Calu3 (cell line): ENCODE results near the gene CHAF1A. TPM values are rescaled to one million over a fixed set of nuclear protein-coding genes. Genes with fewer than 3 reads are reported as not detected.

Experiments
- BruUV-seq: library from RNA; stranded (reverse); fragments of 400-500 nt; replicated peaks from 2 replicates; lab custom pipeline; 2021; lab: Mats Ljungman, UMichigan
- CTCF ChIA-PET: fragments of 300-600 bp; sonication (Branson Sonifier 250); formaldehyde crosslinking; loops from one replicate; lab custom pipeline; 2022; ENCODE audit warnings: antibody characterized with exemption; lab: Charles Lee
- DNase-seq: peaks from one replicate; pipeline ENCODE4 v3.0.0; 2022
- H3K27ac Mint-ChIP-seq: one replicate; pipeline ENCODE4 v1.8.0; 2022; ENCODE audit warnings: mixed read lengths; ENCODE audit not compliant: unreplicated experiment
- H3K27me3 Mint-ChIP-seq: one replicate; pipeline ENCODE4 v1.8.0; 2022; ENCODE audit warnings: mixed read lengths; ENCODE audit not compliant: unreplicated experiment
- H3K36me3 Mint-ChIP-seq: one replicate; pipeline ENCODE4 v1.8.0; 2022; ENCODE audit warnings: mild to moderate bottlenecking, moderate library complexity, mixed read lengths; ENCODE audit not compliant: insufficient read depth, unreplicated experiment
- H3K4me1 Mint-ChIP-seq: one replicate; pipeline ENCODE4 v1.8.0; 2022; ENCODE audit warnings: mild to moderate bottlenecking, low read depth, mixed read lengths; ENCODE audit not compliant: unreplicated experiment
- H3K4me3 Mint-ChIP-seq: one replicate; pipeline ENCODE4 v1.8.0; 2022; ENCODE audit warnings: mild to moderate bottlenecking, low read depth, moderate library complexity, mixed read lengths; ENCODE audit not compliant: unreplicated experiment
- H3K9me3 Mint-ChIP-seq: one replicate; pipeline ENCODE4 v1.8.0; 2022; ENCODE audit warnings: low read depth, mixed read lengths; ENCODE audit not compliant: unreplicated experiment
- intact Hi-C: fragments of 100-400 bp; cut with micrococcal nuclease; formaldehyde crosslinking; loops from one replicate; pipeline ENCODE4 v1.10.0; 2022; ENCODE audit not compliant: unreplicated experiment
- total RNA-seq: library from RNA; stranded (reverse); gene quantifications from 2 replicates; pipeline ENCODE4 v1.2.3, GENCODE V29; 2022
- TF ChIP-seq, protein P1 (sequence below): fragments of 200-600 bp; IDR thresholded peaks from one replicate; pipeline ENCODE4 v1.8.0; 2022; ENCODE audit warnings: antibody characterized with exemption; ENCODE audit not compliant: unreplicated experiment

CHAF1A gene
- total RNA-seq, 1 experiment from 2014 or later: 43.3 TPM

DNA sequence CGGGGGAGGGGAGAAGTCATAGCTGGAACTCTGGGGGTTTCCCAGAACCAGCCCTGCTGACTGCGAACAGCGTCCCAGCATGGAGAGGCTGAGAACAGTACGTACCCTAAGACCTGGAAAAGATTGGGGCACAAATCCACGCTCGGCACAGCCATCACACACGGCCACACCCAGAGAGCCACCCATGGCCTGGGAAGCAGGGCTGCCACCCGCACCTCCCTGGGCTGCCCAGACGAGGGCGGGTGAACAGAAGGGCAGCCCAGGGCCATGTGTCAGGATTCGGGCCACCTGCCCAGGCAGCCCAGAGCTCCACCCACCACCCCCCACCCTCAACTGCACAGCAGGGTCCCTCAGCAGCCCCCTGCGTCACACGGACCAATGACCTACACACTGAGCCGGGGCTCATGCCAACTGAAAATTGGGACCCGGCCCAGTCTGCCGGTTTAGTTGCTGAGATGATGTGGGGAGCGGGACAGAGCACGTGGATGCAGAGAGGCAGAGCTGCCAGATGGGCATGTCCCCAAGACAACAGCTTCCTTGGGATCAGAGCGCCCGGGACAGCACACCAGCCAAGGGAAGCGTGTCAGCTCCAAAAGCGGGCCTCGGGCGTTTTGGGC lies 46.7 kb downstream of the CHAF1A start:
- Mint-ChIP-seq H3K27me3 (no peaks in the 10 kb centered on the region), H3K9me3 (no peaks in the 10 kb centered on the region), H3K27ac (no peak overlapping the region), H3K4me1 (no peaks in the 10 kb centered on the region), H3K4me3 (no peak overlapping the region), H3K36me3 (peaks cover 30% of the 10 kb centered on the region)
- intact Hi-C loops: no loop called here
- DNase-seq: no peak
- CTCF ChIA-PET: no interaction called here
- BruUV-seq: no TSS peak
- TF ChIP-seq, protein P1, sequence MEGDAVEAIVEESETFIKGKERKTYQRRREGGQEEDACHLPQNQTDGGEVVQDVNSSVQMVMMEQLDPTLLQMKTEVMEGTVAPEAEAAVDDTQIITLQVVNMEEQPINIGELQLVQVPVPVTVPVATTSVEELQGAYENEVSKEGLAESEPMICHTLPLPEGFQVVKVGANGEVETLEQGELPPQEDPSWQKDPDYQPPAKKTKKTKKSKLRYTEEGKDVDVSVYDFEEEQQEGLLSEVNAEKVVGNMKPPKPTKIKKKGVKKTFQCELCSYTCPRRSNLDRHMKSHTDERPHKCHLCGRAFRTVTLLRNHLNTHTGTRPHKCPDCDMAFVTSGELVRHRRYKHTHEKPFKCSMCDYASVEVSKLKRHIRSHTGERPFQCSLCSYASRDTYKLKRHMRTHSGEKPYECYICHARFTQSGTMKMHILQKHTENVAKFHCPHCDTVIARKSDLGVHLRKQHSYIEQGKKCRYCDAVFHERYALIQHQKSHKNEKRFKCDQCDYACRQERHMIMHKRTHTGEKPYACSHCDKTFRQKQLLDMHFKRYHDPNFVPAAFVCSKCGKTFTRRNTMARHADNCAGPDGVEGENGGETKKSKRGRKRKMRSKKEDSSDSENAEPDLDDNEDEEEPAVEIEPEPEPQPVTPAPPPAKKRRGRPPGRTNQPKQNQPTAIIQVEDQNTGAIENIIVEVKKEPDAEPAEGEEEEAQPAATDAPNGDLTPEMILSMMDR: no peak

DNA sequence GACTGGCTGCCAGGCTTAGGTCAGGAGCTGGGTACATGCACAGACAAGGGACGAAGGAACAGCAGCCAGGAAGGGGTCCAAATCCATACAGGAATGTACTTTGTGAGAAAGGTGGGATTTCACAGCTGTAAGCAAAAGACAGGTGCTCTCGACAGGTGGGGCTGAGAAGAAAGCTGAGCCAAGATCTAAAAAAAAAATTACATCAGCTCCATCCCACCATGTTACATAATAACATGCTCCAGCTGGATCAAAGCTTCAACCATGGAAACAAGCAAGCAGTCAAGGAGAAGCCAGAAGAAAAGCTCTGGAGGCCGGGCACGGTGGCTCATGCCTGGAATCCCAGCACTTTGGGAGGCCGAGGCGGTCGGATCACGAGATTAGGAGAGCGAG lies 47.2 kb downstream of the CHAF1A start:
- H3K27ac Mint-ChIP-seq: no peak overlapping the region
- H3K36me3 Mint-ChIP-seq: peaks cover 25% of the 10 kb centered on the region
- no peaks in the 10 kb centered on the region for H3K4me1 Mint-ChIP-seq
- no peaks in the 10 kb centered on the region for H3K27me3 Mint-ChIP-seq
- no peak for DNase-seq
- TF ChIP-seq, protein P1: no peak
- CTCF ChIA-PET: no interaction called here
- H3K4me3 Mint-ChIP-seq: no peak overlapping the region
- H3K9me3 Mint-ChIP-seq: no peaks in the 10 kb centered on the region
- BruUV-seq: no TSS peak
- intact Hi-C loops: no loop called here

DNA sequence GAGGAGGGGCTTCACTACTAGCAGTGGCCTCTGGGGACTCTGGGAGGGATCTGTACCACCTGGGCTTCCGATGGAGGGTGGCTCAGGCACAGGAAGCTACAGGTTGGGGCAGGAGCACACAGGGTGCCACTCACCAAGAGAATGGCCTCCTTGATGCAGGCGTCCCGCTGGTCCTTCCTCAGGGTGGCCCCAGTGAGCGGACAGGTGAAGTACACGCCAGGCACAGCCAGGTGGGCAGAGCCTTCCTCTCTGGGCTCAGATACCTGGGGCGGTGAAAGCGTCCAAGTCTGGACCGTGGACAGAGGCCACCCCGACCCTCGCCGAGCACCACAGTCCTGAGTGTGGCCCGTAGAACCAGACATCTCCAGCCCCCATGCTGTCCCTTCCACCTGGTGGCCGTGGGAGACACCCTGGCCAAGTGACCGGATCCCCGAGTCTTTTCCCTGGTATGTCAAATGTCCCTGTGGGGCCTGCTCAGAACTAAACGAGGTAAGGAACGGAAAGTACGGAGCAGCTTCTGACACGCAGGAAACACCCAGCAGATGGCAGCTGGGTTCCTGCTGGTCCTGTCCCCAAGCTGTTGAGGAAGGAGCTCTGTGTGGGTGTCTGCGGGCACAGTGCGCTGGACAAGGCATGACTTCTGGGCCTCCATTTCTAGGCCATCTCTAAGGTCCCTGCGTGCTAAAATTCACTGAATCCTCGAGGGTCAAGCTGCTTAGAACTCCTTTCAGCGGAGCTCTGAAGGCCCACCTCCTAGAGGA lies 50.0 kb downstream of the CHAF1A start:
- Mint-ChIP-seq H3K36me3 (peaks cover 31% of the 10 kb centered on the region), H3K27me3 (no peaks in the 10 kb centered on the region)
- intact Hi-C loops: no loop called here

DNA sequence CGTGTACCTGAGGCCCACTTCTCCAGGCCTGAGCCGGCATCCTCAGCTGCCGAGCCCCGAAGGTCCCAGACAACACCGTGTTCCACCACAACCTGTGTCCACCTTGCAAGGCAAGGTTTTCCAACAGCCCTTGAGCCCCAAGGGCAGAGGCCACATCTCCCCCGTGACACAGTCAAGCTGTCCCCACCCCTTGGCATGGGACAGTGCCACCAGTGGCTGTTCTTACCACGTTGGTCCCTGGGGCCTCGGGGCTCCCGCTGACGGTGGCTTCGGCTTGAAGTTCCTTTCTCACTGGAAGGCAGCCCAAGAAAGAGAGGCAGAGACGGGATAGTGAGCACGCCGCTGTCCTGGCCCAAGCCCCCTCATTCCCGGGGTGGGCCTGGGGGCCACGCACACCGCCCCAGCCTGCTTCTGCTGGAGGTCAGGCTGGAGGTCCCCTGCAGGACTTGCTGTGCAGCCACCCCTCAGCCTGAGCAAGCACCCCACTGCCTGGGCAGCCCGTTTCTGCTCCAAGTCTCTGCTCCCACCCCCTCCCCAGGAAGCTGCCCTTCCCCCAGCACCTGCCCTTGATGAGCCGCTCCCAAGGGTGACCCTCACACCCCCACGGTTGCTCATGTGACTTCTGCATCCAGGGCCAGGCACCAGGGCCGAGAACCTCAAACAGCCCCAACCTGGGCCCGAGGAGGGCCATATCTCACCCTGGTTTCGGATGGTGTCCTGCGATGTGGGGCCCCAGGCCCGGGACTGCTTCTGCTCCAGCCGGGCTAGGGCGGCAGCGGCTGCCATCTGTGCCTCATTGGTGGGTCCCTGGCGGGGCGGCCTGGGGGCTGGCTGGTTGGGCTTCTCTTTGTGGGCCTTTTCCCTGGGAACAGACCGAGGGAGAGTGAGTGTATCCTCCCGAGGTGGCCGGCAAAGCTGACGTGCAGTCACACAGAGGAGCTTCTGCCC lies 51.1 kb downstream of the CHAF1A start:
- no peaks in the 10 kb centered on the region for H3K27me3 Mint-ChIP-seq
- H3K4me3 Mint-ChIP-seq: no peak overlapping the region
- intact Hi-C loops: no loop called here
- DNase-seq: no peak
- H3K4me1 Mint-ChIP-seq: peaks cover 11% of the 10 kb centered on the region
- no peak overlapping the region for H3K27ac Mint-ChIP-seq
- CTCF ChIA-PET: no interaction called here
- TF ChIP-seq, protein P1: no peak
- no TSS peak for BruUV-seq
- peaks cover 35% of the 10 kb centered on the region for H3K36me3 Mint-ChIP-seq
- no peaks in the 10 kb centered on the region for H3K9me3 Mint-ChIP-seq

More for the DNA sequence above, 50.0 kb downstream of the CHAF1A start:
- Mint-ChIP-seq H3K27ac (no peak overlapping the region), H3K9me3 (no peaks in the 10 kb centered on the region), H3K4me3 (no peak overlapping the region), H3K4me1 (peaks cover 11% of the 10 kb centered on the region)
- TF ChIP-seq, protein P1: no peak
- CTCF ChIA-PET: no interaction called here
- no TSS peak for BruUV-seq
- DNase-seq: no peak
